Neural progenitor cell (in vitro differentiated cells): ENCODE results near the gene GALNS. TPM values are rescaled to one million over a fixed set of nuclear protein-coding genes. Genes with fewer than 3 reads are reported as not detected.

Experiments
- DNase-seq: peaks from one replicate; pipeline ENCODE4 v3.0.0-alpha.2; 2016; ENCODE audit warnings: low spot score
- H2AFZ ChIP-seq: fragments of 200-600 bp; sonication (generic); replicated peaks from 2 replicates; pipeline ENCODE4 v1.6.1; 2016; ENCODE audit warnings: antibody characterized with exemption
- H3F3A ChIP-seq: fragments of 200-600 bp; sonication (generic); 2 replicates; pipeline ENCODE4 v1.6.1; 2016; ENCODE audit warnings: antibody characterized with exemption, low read depth
- H3K27ac ChIP-seq: fragments of 200-600 bp; sonication (generic); 2 replicates; pipeline ENCODE4 v1.5.1; 2016; ENCODE audit warnings: mild to moderate bottlenecking
- H3K27me3 ChIP-seq: fragments of 200-600 bp; sonication (generic); 2 replicates; pipeline ENCODE4 v1.6.1; 2016; ENCODE audit warnings: mild to moderate bottlenecking, moderate library complexity
- H3K36me3 ChIP-seq: fragments of 200-600 bp; sonication (generic); 2 replicates; pipeline ENCODE4 v1.5.1; 2016
- H3K4me1 ChIP-seq: fragments of 200-600 bp; sonication (generic); 2 replicates; pipeline ENCODE4 v1.6.1; 2016; ENCODE audit warnings: mixed run types
- H3K4me2 ChIP-seq: fragments of 200-600 bp; sonication (generic); 2 replicates; pipeline ENCODE4 v1.6.1; 2016
- H3K4me3 ChIP-seq: fragments of 200-600 bp; sonication (generic); 2 replicates; pipeline ENCODE4 v1.5.1; 2016
- H3K79me2 ChIP-seq: fragments of 200-600 bp; sonication (generic); 2 replicates; pipeline ENCODE4 v1.6.1; 2016; ENCODE audit warnings: low read depth
- H3K9ac ChIP-seq: fragments of 200-600 bp; sonication (generic); 2 replicates; pipeline ENCODE4 v1.6.1; 2016
- H3K9me3 ChIP-seq: fragments of 200-600 bp; sonication (generic); 2 replicates; pipeline ENCODE4 v1.5.1; 2016; ENCODE audit warnings: low read depth
- H4K20me1 ChIP-seq: fragments of 200-600 bp; sonication (generic); 2 replicates; pipeline ENCODE4 v1.6.1; 2016; ENCODE audit warnings: low read depth
- H3K27ac Mint-ChIP-seq: 3 replicates; pipeline ENCODE4 v1.8.0; 2021; ENCODE audit warnings: mixed read lengths
- H3K27me3 Mint-ChIP-seq: 2 replicates; pipeline ENCODE4 v1.8.0; 2022; ENCODE audit warnings: low read depth, mild to moderate bottlenecking, inconsistent platforms, moderate library complexity, mixed read lengths; ENCODE audit not compliant: insufficient read depth
- H3K36me3 Mint-ChIP-seq: 3 replicates; pipeline ENCODE4 v1.8.0; 2021; ENCODE audit warnings: mixed read lengths
- H3K4me1 Mint-ChIP-seq: 3 replicates; pipeline ENCODE4 v1.8.0; 2021; ENCODE audit warnings: mixed read lengths
- H3K4me3 Mint-ChIP-seq: 3 replicates; pipeline ENCODE4 v1.8.0; 2021; ENCODE audit warnings: mild to moderate bottlenecking, moderate library complexity, mixed read lengths
- H3K9me3 Mint-ChIP-seq: 3 replicates; pipeline ENCODE4 v1.8.0; 2020; ENCODE audit warnings: mixed read lengths
- EZH2 ChIP-seq: fragments of 200-600 bp; sonication (generic); IDR thresholded peaks from 2 replicates; pipeline ENCODE4 v1.6.1; 2017; ENCODE audit warnings: antibody characterized with exemption, mild to moderate bottlenecking, moderate library complexity
- EZH2phosphoT487 ChIP-seq: fragments of 200-600 bp; sonication (generic); IDR thresholded peaks from 2 replicates; pipeline ENCODE4 v1.6.1; 2017; ENCODE audit warnings: antibody characterized with exemption
- total RNA-seq: library from RNA; depleted of rRNA; stranded (reverse); fragments of >200 nt; gene quantifications from 2 replicates; pipeline ENCODE4 v1.2.3, GENCODE V29; 2015; ENCODE audit warnings: low replicate concordance
- TF ChIP-seq, protein P1 (sequence below): fragments of 200-600 bp; sonication (generic); IDR thresholded peaks from 2 replicates; pipeline ENCODE4 v1.5.1; 2017; ENCODE audit warnings: antibody characterized with exemption, mild to moderate bottlenecking

The GALNS gene
- total RNA-seq, 1 donor from 2014 or later: 5.0 TPM

DNA sequence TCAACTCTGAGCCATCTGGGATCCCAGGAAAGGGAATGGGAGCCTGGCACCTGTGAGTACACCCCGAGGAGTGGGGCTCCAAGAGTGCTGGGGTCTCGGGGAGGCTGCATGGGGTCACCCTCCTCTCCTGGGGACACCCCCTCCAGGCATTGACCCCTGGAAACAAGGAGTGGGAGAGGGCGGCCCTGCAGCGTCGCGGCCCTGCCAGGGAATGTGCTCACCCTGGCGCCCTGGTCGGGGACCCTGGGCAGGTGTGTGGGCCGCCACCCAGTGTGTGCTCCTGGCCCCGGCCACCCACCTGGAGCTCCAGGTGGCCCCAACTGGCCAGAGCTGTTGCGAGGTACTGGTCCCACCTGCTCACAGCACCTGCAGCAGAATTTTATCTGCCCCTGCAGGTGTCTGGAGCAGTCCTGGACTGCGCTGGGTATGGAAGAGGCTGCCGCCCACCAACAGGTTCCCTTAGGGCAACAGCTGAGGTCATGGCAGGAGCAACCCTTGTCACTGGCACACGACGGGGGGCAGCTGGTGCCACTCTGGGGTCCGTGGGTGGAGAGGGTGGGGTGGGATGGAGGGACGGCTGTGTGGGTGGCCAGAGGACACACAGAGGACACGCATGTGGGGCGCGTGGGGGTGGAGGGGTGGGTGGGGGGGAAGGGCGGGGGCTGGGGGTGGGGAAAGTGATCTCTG, 15.1 kb upstream of the GALNS start:
- Histone ChIP-seq H3K9ac (no peak overlapping the region), H3K9me3 (no peaks in the 10 kb centered on the region), H3K27ac (no peak overlapping the region), H3K4me1 (no peaks in the 10 kb centered on the region), H2AFZ (no peak overlapping the region), H3F3A (no peaks in the 10 kb centered on the region), H3K27me3 (no peaks in the 10 kb centered on the region), H3K4me3 (no peak overlapping the region), H3K36me3 (no peaks in the 10 kb centered on the region), H3K79me2 (no peaks in the 10 kb centered on the region), H4K20me1 (no peaks in the 10 kb centered on the region), H3K4me2 (no peak overlapping the region)
- Mint-ChIP-seq H3K9me3 (no peaks in the 10 kb centered on the region), H3K4me3 (no peak overlapping the region), H3K27me3 (peaks cover 11% of the 10 kb centered on the region), H3K4me1 (peaks cover 4% of the 10 kb centered on the region), H3K27ac (no peak overlapping the region), H3K36me3 (no peaks in the 10 kb centered on the region)
- no peak for DNase-seq
- TF ChIP-seq, protein P1, sequence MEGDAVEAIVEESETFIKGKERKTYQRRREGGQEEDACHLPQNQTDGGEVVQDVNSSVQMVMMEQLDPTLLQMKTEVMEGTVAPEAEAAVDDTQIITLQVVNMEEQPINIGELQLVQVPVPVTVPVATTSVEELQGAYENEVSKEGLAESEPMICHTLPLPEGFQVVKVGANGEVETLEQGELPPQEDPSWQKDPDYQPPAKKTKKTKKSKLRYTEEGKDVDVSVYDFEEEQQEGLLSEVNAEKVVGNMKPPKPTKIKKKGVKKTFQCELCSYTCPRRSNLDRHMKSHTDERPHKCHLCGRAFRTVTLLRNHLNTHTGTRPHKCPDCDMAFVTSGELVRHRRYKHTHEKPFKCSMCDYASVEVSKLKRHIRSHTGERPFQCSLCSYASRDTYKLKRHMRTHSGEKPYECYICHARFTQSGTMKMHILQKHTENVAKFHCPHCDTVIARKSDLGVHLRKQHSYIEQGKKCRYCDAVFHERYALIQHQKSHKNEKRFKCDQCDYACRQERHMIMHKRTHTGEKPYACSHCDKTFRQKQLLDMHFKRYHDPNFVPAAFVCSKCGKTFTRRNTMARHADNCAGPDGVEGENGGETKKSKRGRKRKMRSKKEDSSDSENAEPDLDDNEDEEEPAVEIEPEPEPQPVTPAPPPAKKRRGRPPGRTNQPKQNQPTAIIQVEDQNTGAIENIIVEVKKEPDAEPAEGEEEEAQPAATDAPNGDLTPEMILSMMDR: no peak
- no peak for TF ChIP-seq EZH2phosphoT487
- TF ChIP-seq EZH2: no peak

DNA sequence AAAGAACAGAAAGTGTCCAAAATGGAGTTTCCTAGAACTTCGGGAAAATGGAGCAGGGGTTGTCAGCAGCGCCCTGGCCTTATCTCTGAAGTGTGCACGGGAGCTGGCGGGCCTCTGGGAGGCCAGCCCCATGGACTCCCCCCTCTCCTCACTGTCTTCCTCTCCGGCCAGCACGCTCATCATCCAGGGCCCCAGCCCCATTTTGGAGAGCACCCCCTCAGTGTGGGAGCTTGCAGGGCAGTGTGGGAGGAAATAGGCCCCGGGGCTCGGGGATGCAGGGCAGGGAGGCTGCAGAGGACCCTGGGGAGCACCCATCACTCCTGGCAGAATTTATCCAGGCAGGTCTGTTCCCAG, 14.6 kb upstream of the GALNS start:
- no peaks in the 10 kb centered on the region for H3K4me1 ChIP-seq
- no peaks in the 10 kb centered on the region for H3K36me3 ChIP-seq
- no peaks in the 10 kb centered on the region for H3K9me3 Mint-ChIP-seq
- no peak overlapping the region for H3K9ac ChIP-seq
- no peaks in the 10 kb centered on the region for H3K36me3 Mint-ChIP-seq
- no peaks in the 10 kb centered on the region for H3F3A ChIP-seq
- no peaks in the 10 kb centered on the region for H3K79me2 ChIP-seq
- H2AFZ ChIP-seq: no peak overlapping the region
- H3K27ac Mint-ChIP-seq: no peak overlapping the region
- no peaks in the 10 kb centered on the region for H3K27me3 ChIP-seq
- H3K9me3 ChIP-seq: no peaks in the 10 kb centered on the region
- H3K27me3 Mint-ChIP-seq: peaks cover 10% of the 10 kb centered on the region
- no peak overlapping the region for H3K4me2 ChIP-seq
- no peak for DNase-seq
- no peaks in the 10 kb centered on the region for H4K20me1 ChIP-seq
- TF ChIP-seq, protein P1: no peak
- TF ChIP-seq EZH2phosphoT487 (no peak), EZH2 (no peak)
- no peak overlapping the region for H3K4me3 ChIP-seq
- no peak overlapping the region for H3K27ac ChIP-seq
- no peak overlapping the region for H3K4me3 Mint-ChIP-seq
- peaks cover 1% of the 10 kb centered on the region for H3K4me1 Mint-ChIP-seq

GRCh38 chr16:88870608-88871348, 14.0 kb upstream of the GALNS start:
- no peaks in the 10 kb centered on the region for H3K9me3 ChIP-seq
- no peaks in the 10 kb centered on the region for H3K36me3 ChIP-seq
- no peak overlapping the region for H3K27ac Mint-ChIP-seq
- H4K20me1 ChIP-seq: no peaks in the 10 kb centered on the region
- no peaks in the 10 kb centered on the region for H3K4me1 Mint-ChIP-seq
- H3K4me2 ChIP-seq: no peak overlapping the region
- H3F3A ChIP-seq: no peaks in the 10 kb centered on the region
- H3K9ac ChIP-seq: no peak overlapping the region
- H3K4me1 ChIP-seq: no peaks in the 10 kb centered on the region
- no peaks in the 10 kb centered on the region for H3K36me3 Mint-ChIP-seq
- no peaks in the 10 kb centered on the region for H3K27me3 ChIP-seq
- H3K27me3 Mint-ChIP-seq: peaks cover 9% of the 10 kb centered on the region
- no peak for DNase-seq
- no peaks in the 10 kb centered on the region for H3K79me2 ChIP-seq
- H3K9me3 Mint-ChIP-seq: no peaks in the 10 kb centered on the region
- no peak overlapping the region for H3K4me3 Mint-ChIP-seq
- no peak overlapping the region for H3K4me3 ChIP-seq
- no peak overlapping the region for H3K27ac ChIP-seq
- H2AFZ ChIP-seq: no peak overlapping the region
- TF ChIP-seq EZH2 (no peak), EZH2phosphoT487 (no peak)
- TF ChIP-seq, protein P1: no peak
